ENCODE data around the gene MRM2.

The MRM2 gene

GRCh38 chr7:2215851-2216250 lies 26.2 kb downstream of the MRM2 start (continued):
- TF ChIP-seq ZBTB7A (tag by site-specific recombination; IDR thresholded peaks at IDR 0.05; ENCODE audit: low read depth) (no peak), ZNF704 (tag by site-specific recombination; IDR thresholded peaks at IDR 0.05) (no peak), ZNF302 (tag by site-specific recombination; IDR thresholded peaks at IDR 0.05; ENCODE audit: low read depth) (no peak), ZNF280C (tag by site-specific recombination; IDR thresholded peaks at IDR 0.05) (no peak), ZNF416 (tag by site-specific recombination; IDR thresholded peaks at IDR 0.05) (no peak), ZNF112 (tag by site-specific recombination; IDR thresholded peaks at IDR 0.05) (no peak), ZNF558 (tag by site-specific recombination; IDR thresholded peaks at IDR 0.05) (no peak)
- TF ChIP-seq, protein P1, sequence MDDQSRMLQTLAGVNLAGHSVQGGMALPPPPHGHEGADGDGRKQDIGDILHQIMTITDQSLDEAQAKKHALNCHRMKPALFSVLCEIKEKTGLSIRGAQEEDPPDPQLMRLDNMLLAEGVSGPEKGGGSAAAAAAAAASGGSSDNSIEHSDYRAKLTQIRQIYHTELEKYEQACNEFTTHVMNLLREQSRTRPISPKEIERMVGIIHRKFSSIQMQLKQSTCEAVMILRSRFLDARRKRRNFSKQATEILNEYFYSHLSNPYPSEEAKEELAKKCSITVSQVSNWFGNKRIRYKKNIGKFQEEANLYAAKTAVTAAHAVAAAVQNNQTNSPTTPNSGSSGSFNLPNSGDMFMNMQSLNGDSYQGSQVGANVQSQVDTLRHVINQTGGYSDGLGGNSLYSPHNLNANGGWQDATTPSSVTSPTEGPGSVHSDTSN (CRISPR knock-in tag; IDR thresholded peaks at IDR 0.05), result no peak
- TF ChIP-seq, protein P2, sequence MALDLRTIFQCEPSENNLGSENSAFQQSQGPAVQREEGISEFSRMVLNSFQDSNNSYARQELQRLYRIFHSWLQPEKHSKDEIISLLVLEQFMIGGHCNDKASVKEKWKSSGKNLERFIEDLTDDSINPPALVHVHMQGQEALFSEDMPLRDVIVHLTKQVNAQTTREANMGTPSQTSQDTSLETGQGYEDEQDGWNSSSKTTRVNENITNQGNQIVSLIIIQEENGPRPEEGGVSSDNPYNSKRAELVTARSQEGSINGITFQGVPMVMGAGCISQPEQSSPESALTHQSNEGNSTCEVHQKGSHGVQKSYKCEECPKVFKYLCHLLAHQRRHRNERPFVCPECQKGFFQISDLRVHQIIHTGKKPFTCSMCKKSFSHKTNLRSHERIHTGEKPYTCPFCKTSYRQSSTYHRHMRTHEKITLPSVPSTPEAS (tag by site-specific recombination; IDR thresholded peaks at IDR 0.05), result no peak

DNA sequence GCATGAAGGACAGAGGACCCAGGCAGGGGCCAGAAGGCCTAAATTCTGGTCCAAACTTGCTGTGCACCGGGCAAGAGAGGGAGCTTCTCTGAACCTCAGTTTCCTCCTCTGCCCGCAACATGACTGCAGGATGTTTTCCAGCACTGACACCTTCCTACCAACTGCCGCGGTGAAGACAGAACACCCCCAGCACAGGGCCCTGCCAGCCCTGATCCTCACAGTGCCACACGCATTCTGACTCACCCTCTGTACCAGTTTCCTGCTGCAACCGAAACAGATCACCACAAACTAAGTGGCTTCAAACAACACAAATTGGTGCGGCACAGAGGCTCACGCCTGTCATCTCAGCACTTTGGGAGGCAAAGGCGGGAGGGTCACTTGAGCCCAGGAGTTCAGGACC lies 27.4 kb downstream of the MRM2 start:
- H3K4me1 ChIP-seq (ENCODE audit: control insufficient read depth, insufficient read depth, low read length), result no peaks in the 10 kb centered on the region
- no peak overlapping the region for H3K4me3 ChIP-seq (ENCODE audit: low read depth, low read length)
- POLR2A ChIA-PET, result no interaction called here
- CTCF ChIA-PET, result interaction anchor here (0.6 to 1.0 kb wide), 2 partner anchors 133 to 506 kb away, joined by 3 to 4 read pairs; no protein-coding TSS in a partner anchor
- H3K27ac ChIP-seq (ENCODE audit: extremely low read depth, low read depth, low read length), result no peak overlapping the region
- peaks cover 0 to 79% of the 10 kb centered on the region in 2 experiments; a peak in 2 of 3 replicates for H3K36me3 ChIP-seq (ENCODE audit: control insufficient read depth in 2 of 2, insufficient read depth in 1 of 2, low read length in 2 of 2)
- H3K9me3 ChIP-seq (ENCODE audit: control insufficient read depth, insufficient read depth, low read depth, low read length), result no peaks in the 10 kb centered on the region
- TF ChIP-seq ZNF792 (tag by site-specific recombination; IDR thresholded peaks at IDR 0.05), result no peak
- TF ChIP-seq ZNF248 (tag by site-specific recombination; IDR thresholded peaks at IDR 0.05), result no peak
- TF ChIP-seq ZNF501 (tag by site-specific recombination; IDR thresholded peaks at IDR 0.05), result no peak
- TF ChIP-seq ZBTB7A (tag by site-specific recombination; IDR thresholded peaks at IDR 0.05; ENCODE audit: low read depth), result no peak
- TF ChIP-seq ZNF768 (tag by site-specific recombination; IDR thresholded peaks at IDR 0.05), result no peak
- no peak for TF ChIP-seq MZF1 (tag by site-specific recombination; IDR thresholded peaks at IDR 0.05; ENCODE audit: borderline replicate concordance)
- TF ChIP-seq, protein P3, sequence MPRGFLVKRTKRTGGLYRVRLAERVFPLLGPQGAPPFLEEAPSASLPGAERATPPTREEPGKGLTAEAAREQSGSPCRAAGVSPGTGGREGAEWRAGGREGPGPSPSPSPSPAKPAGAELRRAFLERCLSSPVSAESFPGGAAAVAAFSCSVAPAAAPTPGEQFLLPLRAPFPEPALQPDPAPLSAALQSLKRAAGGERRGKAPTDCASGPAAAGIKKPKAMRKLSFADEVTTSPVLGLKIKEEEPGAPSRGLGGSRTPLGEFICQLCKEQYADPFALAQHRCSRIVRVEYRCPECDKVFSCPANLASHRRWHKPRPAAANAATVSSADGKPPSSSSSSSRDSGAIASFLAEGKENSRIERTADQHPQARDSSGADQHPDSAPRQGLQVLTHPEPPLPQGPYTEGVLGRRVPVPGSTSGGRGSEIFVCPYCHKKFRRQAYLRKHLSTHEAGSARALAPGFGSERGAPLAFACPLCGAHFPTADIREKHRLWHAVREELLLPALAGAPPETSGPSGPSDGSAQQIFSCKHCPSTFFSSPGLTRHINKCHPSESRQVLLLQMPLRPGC (tag by site-specific recombination; IDR thresholded peaks at IDR 0.05), result no peak
- TF ChIP-seq GLIS1 (tag by site-specific recombination; IDR thresholded peaks at IDR 0.05), result no peak
- no peak for TF ChIP-seq REPIN1 (tag by site-specific recombination; IDR thresholded peaks at IDR 0.05; ENCODE audit: low read depth)
- TF ChIP-seq ZNF391 (tag by site-specific recombination; IDR thresholded peaks at IDR 0.05; ENCODE audit: borderline replicate concordance, low read depth), result no peak
- TF ChIP-seq, protein P4, sequence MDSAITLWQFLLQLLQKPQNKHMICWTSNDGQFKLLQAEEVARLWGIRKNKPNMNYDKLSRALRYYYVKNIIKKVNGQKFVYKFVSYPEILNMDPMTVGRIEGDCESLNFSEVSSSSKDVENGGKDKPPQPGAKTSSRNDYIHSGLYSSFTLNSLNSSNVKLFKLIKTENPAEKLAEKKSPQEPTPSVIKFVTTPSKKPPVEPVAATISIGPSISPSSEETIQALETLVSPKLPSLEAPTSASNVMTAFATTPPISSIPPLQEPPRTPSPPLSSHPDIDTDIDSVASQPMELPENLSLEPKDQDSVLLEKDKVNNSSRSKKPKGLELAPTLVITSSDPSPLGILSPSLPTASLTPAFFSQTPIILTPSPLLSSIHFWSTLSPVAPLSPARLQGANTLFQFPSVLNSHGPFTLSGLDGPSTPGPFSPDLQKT (IDR thresholded peaks at IDR 0.05; ENCODE audit: borderline replicate concordance, low read depth, low read length), result no peak
- no peak for TF ChIP-seq OSR2 (tag by site-specific recombination; IDR thresholded peaks at IDR 0.05)
- TF ChIP-seq ZNF658 (tag by site-specific recombination; IDR thresholded peaks at IDR 0.05), result no peak
- TF ChIP-seq, protein P2 (tag by site-specific recombination; IDR thresholded peaks at IDR 0.05), result no peak
- no peak for TF ChIP-seq WT1 (tag by site-specific recombination; IDR thresholded peaks at IDR 0.05)
- no peak for TF ChIP-seq ZNF148 (tag by site-specific recombination; IDR thresholded peaks at IDR 0.05; ENCODE audit: borderline replicate concordance)
- TF ChIP-seq ZBTB21 (tag by site-specific recombination; IDR thresholded peaks at IDR 0.05), result no peak
